GM12891 (cell line): ENCODE results near the gene NDUFS2.
"Not testable (repeated sequence)": the region's sequence is repeated elsewhere in the genome, so short reads cannot be mapped to it uniquely, and the experiment has no call there.

ENCODE experiments used
- DNase-seq: peaks from one replicate; pipeline ENCODE4 v3.0.0; 2011; ENCODE audit warnings: low spot score; ENCODE audit not compliant: insufficient read length
- FAIRE-seq: peaks from 2 replicates; lab custom pipeline; 2011; peaks lifted over from hg19 to GRCh38; lab: Jason Lieb, UNC
- PAX5 ChIP-seq: IDR thresholded peaks from 2 replicates; pipeline ENCODE4 v1.6.1; 2011; ENCODE audit warnings: low read length, moderate library complexity, mild to moderate bottlenecking; ENCODE audit not compliant: insufficient read depth, severe bottlenecking
- POLR2A ChIP-seq: IDR thresholded peaks from 2 replicates; pipeline ENCODE4 v1.6.1; 2011; ENCODE audit warnings: low read depth, low read length, control low read depth
- POLR2AphosphoS5 ChIP-seq: IDR thresholded peaks from 2 replicates; pipeline ENCODE4 v1.6.1; 2011; ENCODE audit warnings: low read depth, low read length, control low read depth
- POU2F2 ChIP-seq: IDR thresholded peaks from 2 replicates; pipeline ENCODE4 v1.6.1; 2011; ENCODE audit warnings: low read depth, mild to moderate bottlenecking, control low read depth, low read length, moderate library complexity
- SPI1 ChIP-seq: IDR thresholded peaks from 2 replicates; pipeline ENCODE4 v1.6.1; 2011; ENCODE audit warnings: low read depth, low read length, control low read depth
- TAF1 ChIP-seq: IDR thresholded peaks from 2 replicates; pipeline ENCODE4 v1.6.1; 2011; ENCODE audit warnings: low read depth, low read length, control low read depth

NDUFS2 gene

DNA sequence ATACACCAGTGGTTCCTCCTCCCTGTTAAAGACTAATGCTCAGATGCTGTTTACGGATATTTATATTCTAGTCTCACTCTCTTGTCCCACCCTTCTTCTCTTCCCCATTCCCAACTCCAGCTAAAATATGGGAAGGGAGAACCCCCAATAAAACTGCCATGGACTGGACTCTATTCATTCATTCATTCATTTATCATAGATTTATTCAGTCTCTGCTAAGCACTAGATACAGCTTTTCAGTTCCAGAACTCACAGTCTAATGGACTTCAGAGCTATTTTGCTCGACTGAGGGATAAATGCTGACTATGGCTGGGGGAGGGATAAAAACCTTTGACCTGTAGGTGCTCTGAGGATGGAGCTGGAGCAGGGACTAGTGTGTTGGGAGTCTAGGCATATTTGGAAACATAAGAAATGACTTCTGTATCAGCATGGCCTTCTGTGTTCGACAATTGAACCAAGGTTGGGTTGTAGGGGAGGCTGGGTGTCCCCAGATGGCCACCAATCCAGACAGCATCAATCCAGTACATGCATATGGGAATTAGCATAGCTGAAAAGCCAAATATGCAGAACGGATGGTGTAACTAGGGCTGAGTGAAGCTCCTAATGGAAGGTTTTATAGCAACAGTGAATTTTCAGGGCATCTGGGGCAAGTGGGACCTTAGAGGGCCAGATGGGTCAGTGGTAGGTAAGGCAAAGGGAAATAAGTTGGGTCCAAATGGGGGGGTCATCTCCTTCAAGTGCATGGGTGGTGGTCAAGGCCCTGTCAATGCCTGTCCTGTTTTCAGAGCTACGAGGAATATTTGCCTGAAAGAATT, 17.1 kb downstream of the NDUFS2 start:
- FAIRE-seq (no peak), DNase-seq (no peak)
- no peak for TF ChIP-seq PAX5
- TF ChIP-seq POLR2AphosphoS5, result no peak
- no peak for TF ChIP-seq TAF1
- no peak for TF ChIP-seq SPI1
- TF ChIP-seq POLR2A, result no peak
- TF ChIP-seq POU2F2, result no peak

DNA sequence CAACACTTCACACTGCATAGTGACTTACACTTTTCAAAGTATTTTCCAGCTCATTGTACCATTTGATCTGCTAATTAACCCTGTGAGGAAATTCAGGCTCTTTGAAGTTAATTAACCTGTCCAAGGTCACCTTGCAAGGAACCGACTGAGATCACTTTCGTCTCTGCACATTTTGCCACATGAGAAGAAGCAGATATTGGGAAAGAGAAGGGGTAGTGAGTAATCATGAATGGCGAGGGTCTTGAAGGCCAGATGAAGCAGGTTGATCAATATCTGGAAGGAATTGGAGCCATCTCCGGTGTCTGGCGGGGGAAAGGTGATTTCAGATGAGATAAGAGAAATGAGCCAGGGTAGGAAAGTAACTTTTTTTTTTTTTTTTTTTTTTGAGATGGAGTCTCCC, 17.8 kb downstream of the NDUFS2 start:
- DNase-seq, result no peak

DNA sequence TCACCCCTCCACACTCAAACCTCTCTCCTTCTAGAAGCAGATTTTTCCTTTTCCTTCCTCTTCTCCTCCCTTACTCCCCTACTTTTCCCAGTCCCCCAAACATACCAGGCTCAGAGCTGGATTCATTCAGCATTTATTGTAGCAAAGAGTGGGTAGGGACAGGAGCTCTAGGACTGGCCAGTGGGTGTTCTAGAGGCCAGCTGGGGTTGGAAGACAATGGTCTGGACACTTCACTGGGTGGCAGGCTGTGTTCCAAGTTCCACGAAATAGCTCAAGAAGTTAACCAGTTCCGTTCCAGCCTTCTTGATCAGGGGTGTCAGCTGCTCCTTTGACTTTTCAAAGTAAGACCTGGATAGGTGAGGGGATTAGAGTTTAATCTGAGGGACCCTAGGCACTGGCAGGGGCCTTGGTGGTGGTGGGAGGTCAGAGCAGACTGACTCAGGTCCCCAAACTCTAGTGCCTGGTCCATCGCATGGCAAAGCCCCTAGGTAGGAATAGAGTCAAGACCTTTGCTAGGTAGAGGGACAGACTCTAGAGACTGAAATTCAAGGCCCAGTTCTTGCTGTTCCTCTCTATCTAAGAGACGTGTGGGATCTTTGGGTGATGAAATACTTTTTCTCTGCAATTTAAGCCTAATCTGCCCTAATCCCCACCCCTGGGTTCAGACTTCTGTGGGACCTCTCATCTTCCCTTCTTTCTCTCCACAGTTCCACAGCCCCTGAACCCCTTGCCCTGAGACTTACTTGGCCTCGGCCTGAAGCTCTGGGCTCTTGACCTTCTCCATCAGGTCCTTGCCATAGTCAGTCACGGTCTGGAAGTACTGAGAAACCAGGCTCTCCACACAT, 20.2 kb downstream of the NDUFS2 start:
- DNase-seq (no peak), FAIRE-seq (no peak)
- TF ChIP-seq PAX5 (no peak), POU2F2 (no peak), POLR2A (no peak), SPI1 (no peak), POLR2AphosphoS5 (no peak), TAF1 (no peak)

More for the DNA sequence above, 17.8 kb downstream of the NDUFS2 start:
- no peak for FAIRE-seq
- TF ChIP-seq TAF1 (no peak), POU2F2 (no peak), PAX5 (no peak), POLR2AphosphoS5 (no peak), SPI1 (no peak), POLR2A (no peak)

DNA sequence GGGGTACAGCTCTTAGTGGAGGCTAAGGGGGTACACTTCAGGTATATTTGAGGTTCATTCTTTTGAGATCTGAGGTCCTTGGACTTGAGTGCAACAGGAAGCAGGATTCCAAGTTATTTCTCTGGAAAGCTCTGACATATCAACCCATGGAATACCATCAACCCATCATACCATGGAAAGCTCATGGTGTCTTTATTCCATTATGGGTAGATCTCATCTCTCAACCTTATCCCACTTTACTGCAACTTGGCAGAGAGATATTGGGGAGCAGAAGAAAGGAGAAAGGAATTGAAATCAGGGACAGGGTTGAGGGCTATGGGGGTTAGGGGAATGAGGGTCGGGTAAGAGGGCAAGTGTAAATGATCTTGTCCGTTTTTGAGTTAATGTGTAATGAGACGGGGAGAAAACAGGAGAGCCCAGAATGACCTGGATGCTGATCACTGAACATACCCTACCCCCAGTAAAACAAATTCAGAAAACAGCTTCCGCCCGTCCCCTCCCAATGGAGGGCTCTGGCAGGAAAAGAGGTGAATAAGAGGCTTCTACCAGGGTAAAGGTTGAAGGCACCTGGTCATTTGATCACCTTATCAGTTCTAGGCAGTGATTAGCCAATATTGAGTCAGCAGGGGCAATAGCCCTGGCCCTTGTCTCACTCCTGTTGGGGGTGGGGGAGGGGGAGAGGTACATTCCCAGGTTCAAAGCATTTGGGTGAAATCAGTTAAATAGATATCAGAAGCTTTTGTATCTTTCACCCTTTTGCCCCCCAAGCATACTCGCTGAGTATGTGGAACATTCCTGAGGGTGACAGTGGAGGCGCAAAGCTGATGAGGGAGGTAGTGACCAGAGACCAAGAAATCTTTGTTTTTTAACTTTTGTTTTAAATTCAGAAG, 21.9 kb downstream of the NDUFS2 start:
- TF ChIP-seq POU2F2 (no peak), POLR2AphosphoS5 (no peak), SPI1 (no peak), POLR2A (no peak), PAX5 (no peak), TAF1 (no peak)
- no peak for FAIRE-seq

DNA sequence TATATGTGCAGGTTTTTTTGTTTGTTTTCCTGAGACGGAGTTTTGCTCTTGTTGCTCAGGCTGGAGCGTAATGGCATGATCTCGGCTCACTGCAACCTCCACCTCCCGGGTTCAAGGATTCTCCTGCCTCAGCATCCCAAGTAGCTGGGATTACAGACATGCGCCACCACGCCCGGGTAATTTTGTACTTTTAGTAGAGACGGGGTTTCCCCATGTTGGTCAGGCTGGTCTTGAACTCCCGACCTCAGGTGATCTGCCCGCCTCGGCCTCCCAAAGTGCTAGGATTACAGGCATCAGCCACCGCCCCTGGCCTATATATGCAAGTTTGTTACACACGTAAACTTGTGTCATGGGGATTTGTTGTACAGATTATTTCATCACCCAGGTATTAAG, 22.5 kb downstream of the NDUFS2 start:
- FAIRE-seq, DNase-seq: not testable (repeated sequence)

More for the DNA sequence above, 21.9 kb downstream of the NDUFS2 start:
- DNase-seq, result no peak

GRCh38 chr1:161225178-161225533, 23.0 kb downstream of the NDUFS2 start:
- DNase-seq (no peak), FAIRE-seq (no peak)

DNA sequence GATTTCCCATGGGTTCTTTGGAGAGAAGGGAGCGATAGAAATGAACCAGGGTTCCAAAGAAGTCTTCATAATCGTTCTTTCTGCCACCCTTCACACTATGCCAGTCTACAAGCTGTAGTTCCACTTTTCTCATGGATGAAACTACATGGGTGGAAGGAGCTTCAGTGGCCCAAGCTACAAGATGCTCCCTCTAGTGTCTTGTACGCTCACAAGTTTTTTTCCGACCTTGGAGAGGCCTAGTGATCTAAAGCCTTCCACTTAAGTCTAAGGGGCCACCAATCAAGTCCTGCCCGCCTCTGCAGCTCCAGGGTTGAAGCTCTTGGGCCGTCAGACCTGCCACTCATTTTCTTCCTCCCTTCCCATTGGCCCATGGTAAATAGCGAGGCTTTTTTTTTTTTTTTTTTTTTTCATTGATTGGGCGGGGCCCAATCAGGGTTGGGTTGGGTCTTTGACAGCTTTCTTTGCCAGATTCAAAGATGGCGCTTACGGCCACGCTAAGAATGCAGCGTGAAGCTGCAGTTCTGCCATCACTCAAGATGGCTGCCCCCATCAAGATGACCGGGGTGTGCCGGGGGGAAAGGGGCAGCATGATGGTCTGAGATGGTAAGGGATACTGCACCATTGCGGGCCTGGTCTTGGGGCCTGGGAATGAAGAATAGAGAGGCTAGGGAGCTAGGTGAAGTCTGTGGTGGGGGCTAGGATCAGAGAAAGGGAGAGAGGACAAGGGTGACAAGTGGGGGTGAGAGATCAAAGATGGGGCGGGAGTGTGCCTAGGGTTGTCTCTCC, 23.6 kb downstream of the NDUFS2 start, which contains the start of gene TOMM40L:
Gene TOMM40L, plus strand, starts transcription at position 527 of the 786 bp plus-strand sequence. CDS start 430 bp downstream, outside the sequence.
- DNase-seq (peak; percentile 77), FAIRE-seq (peak; percentile 95)
- no peak for TF ChIP-seq POU2F2
- no peak for TF ChIP-seq SPI1
- no peak for TF ChIP-seq POLR2A
- no peak for TF ChIP-seq POLR2AphosphoS5
- TF ChIP-seq TAF1, result peak; percentile 73
- TF ChIP-seq PAX5, result no peak

More at GRCh38 chr1:161225178-161225533, 23.0 kb downstream of the NDUFS2 start:
- TF ChIP-seq PAX5 (no peak), SPI1 (no peak)

GRCh38 chr1:161226320-161226711, 24.1 kb downstream of the NDUFS2 start:
- TF ChIP-seq TAF1 (peak; percentile 6; the same call in 1 of the 2 replicates), PAX5 (no peak)
- FAIRE-seq (no peak), DNase-seq (no peak)

DNA sequence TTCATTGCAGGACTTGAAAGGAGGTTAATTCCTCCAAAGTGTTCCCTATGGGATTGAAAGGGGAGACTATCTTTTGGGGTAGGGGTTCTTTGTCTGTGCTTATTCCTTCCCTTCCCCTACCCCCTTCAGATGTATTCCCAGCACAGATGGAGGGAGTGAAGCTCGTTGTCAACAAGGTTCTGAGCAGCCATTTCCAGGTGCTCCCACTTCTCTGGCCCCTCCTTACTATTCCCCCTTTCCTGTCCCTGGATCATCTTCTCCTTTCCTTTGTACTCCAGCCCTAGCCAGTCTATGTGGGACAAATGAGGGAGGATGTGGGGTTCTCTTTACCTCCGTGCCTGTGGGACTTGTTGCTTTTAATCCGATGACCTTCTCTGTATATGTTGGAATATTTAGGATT, 24.6 kb downstream of the NDUFS2 start:
- DNase-seq (no peak), FAIRE-seq (no peak)
- TF ChIP-seq PAX5 (no peak), POU2F2 (no peak), POLR2AphosphoS5 (no peak), TAF1 (no peak), SPI1 (no peak), POLR2A (no peak)
